T-helper 1 cell treated with Interleukin-12 subunit alpha and Interleukin-12 subunit beta and Interleukin-4 antibody, amounts not matched to agents 30 ng/mL and 1 ng/mL, for 36 hours (primary cell): ENCODE results near the gene GGACT. TPM values are rescaled to one million over a fixed set of nuclear protein-coding genes. Genes with fewer than 3 reads are reported as not detected.

Experiments
- intact Hi-C: fragments of 100-400 bp; cut with micrococcal nuclease; formaldehyde crosslinking; loops from one replicate; pipeline ENCODE4 v1.15.1; 2024
- total RNA-seq: library from RNA; stranded (reverse); gene quantifications from 2 replicates; pipeline ENCODE4 v1.2.3, GENCODE V29; 2022

Gene GGACT
- total RNA-seq, 1 donor from 2014 or later, result 6.0 TPM

DNA sequence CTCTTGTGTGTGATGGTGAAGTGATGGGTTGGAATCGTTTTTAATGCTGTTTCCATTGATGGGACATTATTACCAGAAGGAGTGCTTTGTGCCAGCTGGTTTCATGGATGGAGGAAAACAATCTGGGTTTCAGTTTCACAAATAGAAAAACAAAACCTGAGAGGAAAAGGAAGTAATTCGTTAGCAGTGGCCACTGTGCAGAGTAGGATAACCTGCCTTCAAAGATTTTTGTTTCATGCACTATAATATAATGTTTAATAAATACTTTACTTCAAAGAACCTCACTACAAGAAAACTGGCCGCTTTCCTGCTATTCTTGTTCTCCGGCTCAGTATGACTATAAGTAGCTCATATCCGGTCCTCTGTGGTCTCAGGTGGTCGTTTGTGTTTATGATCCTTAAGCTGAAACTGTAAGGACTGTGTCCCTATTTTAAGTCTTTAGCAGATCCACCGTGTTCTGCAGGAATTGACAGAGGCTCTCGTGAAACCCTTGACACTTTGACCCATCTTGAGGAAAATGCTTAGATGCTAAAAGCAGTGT lies 104.7 kb downstream of the GGACT start:
- intact Hi-C loops, result no loop called here

DNA sequence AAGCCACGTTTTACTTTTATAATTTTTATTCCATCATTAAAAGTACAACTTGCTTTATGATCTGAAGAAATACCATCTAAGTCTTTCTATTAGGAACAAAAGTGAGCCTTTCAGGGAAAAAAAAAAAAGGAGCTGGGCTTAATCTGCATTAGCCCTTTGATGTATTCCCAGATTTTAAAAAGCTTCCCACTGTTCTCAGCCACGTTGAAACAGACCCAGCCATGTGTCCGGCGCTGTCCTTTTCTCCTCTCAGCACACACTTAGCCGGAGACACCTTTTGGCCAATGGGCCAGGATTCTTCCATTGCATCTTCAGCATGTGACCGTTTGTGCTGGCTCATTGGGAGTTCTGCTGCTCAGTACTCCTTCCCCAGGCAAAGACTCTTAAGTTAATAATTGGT lies 105.5 kb downstream of the GGACT start:
- intact Hi-C loops, result no loop called here

DNA sequence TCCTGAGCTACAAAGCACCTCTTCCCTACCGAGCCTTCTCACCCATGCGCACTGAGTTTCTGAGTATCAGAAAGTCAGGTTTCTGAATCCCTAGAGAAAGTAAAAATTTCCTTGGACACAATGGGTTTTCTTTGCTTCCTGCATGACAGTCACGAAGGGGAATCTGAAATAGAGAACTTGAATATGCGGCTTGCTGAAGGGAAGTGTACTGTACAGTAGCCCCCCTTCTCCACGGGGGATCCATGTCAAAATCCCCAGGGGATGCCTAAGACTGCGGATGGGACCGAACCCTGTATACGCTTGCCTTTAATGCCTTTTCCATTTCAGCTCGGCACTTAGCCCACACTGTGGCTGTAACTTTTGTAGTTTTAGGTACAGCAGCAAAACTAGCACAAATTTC lies 107.9 kb downstream of the GGACT start:
- intact Hi-C loops, result no loop called here

Other genes with a start within 250 kb of the GGACT start
- gene TMTC4, start 86.0 kb upstream of the GGACT start, total RNA-seq, result 19.6 and 21.0 TPM in 2 replicates